ENCODE results near the gene SCNM1. TPM values are rescaled to one million over a fixed set of nuclear protein-coding genes. Genes with fewer than 3 reads are reported as not detected.

The SCNM1 gene
- total RNA-seq, 1 experiment from 2014 or later, result 34.1 TPM

GRCh38 chr1:151147665-151148064, 18.3 kb upstream of the SCNM1 start:
- peaks cover 8 to 17% of the 10 kb centered on the region in 2 experiments; a peak in 3 of 4 replicates for H3K4me1 ChIP-seq (ENCODE audit: control insufficient read depth in 1 of 2, insufficient read depth in 2 of 2, low read length in 2 of 2)
- no peaks in the 10 kb centered on the region for H3K9me2 ChIP-seq (ENCODE audit: insufficient read depth)
- CTCF ChIA-PET, result interaction anchor here (1.7 kb wide), 1 partner anchor 48 kb away, joined by 7 read pairs; no protein-coding TSS in a partner anchor
- no TSS peak for BruUV-seq (replicated peaks)
- H3K9me3 ChIP-seq (ENCODE audit: control insufficient read depth in 1 of 2, insufficient read depth in 1 of 2, low read depth in 1 of 2, low read length in 2 of 2), result no peaks in the 10 kb centered on the region
- no peak overlapping the region for H3K4me2 ChIP-seq (ENCODE audit: low read length)
- no peak overlapping the region for H3K4me3 ChIP-seq (replicated peaks in 1 of 2; ENCODE audit: low read depth in 1 of 2, low read length in 2 of 2)
- ATAC-seq (no peak), DNase-seq (ENCODE audit: low read depth, low spot score) (no peak)
- no peak overlapping the region for H2AFZ ChIP-seq (ENCODE audit: low read depth, low read length, poor library complexity, severe bottlenecking)
- POLR2A ChIA-PET, result no interaction called here
- H3K9ac ChIP-seq (ENCODE audit: low read length), result no peak overlapping the region
- no peaks in the 10 kb centered on the region for H3K27me3 ChIP-seq (ENCODE audit: insufficient read depth, low read length)
- H3K27ac ChIP-seq (ENCODE audit: low read depth, low read length), result no peak overlapping the region
- TF ChIP-seq ZNF274 (IDR thresholded peaks at IDR 0.05; ENCODE audit: low read depth, low read length), result no peak
- TF ChIP-seq JUND (IDR thresholded peaks at IDR 0.05), result no peak
- no peak for TF ChIP-seq POLR2AphosphoS5 (IDR thresholded peaks at IDR 0.05; ENCODE audit: low read depth, low read length)
- TF ChIP-seq, protein P1, sequence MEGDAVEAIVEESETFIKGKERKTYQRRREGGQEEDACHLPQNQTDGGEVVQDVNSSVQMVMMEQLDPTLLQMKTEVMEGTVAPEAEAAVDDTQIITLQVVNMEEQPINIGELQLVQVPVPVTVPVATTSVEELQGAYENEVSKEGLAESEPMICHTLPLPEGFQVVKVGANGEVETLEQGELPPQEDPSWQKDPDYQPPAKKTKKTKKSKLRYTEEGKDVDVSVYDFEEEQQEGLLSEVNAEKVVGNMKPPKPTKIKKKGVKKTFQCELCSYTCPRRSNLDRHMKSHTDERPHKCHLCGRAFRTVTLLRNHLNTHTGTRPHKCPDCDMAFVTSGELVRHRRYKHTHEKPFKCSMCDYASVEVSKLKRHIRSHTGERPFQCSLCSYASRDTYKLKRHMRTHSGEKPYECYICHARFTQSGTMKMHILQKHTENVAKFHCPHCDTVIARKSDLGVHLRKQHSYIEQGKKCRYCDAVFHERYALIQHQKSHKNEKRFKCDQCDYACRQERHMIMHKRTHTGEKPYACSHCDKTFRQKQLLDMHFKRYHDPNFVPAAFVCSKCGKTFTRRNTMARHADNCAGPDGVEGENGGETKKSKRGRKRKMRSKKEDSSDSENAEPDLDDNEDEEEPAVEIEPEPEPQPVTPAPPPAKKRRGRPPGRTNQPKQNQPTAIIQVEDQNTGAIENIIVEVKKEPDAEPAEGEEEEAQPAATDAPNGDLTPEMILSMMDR (IDR thresholded peaks at IDR 0.05 in 2 of 3, conservative IDR thresholded peaks at IDR 0.05 in 1 of 3; ENCODE audit: borderline replicate concordance in 1 of 3, insufficient read depth in 1 of 3, low read depth in 2 of 3, low read length in 2 of 3), result no peak
- TF ChIP-seq SIN3A (IDR thresholded peaks at IDR 0.05; ENCODE audit: low read depth), result no peak
- no peak for TF ChIP-seq RAD21 (IDR thresholded peaks at IDR 0.05; ENCODE audit: low read depth)
- TF ChIP-seq ATF3 (IDR thresholded peaks at IDR 0.05), result no peak
- no peak for TF ChIP-seq TCF7L2 (IDR thresholded peaks at IDR 0.05; ENCODE audit: borderline replicate concordance, extremely low read depth, insufficient read depth, insufficient read length)
- no peak for TF ChIP-seq EGR1 (IDR thresholded peaks at IDR 0.05; ENCODE audit: low read depth)
- no peak for TF ChIP-seq POLR2A (IDR thresholded peaks at IDR 0.05; ENCODE audit: borderline replicate concordance, extremely low read depth, insufficient read depth, insufficient read length)
- TF ChIP-seq ZFX (IDR thresholded peaks at IDR 0.05), result no peak
- TF ChIP-seq, protein P2, sequence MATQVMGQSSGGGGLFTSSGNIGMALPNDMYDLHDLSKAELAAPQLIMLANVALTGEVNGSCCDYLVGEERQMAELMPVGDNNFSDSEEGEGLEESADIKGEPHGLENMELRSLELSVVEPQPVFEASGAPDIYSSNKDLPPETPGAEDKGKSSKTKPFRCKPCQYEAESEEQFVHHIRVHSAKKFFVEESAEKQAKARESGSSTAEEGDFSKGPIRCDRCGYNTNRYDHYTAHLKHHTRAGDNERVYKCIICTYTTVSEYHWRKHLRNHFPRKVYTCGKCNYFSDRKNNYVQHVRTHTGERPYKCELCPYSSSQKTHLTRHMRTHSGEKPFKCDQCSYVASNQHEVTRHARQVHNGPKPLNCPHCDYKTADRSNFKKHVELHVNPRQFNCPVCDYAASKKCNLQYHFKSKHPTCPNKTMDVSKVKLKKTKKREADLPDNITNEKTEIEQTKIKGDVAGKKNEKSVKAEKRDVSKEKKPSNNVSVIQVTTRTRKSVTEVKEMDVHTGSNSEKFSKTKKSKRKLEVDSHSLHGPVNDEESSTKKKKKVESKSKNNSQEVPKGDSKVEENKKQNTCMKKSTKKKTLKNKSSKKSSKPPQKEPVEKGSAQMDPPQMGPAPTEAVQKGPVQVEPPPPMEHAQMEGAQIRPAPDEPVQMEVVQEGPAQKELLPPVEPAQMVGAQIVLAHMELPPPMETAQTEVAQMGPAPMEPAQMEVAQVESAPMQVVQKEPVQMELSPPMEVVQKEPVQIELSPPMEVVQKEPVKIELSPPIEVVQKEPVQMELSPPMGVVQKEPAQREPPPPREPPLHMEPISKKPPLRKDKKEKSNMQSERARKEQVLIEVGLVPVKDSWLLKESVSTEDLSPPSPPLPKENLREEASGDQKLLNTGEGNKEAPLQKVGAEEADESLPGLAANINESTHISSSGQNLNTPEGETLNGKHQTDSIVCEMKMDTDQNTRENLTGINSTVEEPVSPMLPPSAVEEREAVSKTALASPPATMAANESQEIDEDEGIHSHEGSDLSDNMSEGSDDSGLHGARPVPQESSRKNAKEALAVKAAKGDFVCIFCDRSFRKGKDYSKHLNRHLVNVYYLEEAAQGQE (IDR thresholded peaks at IDR 0.05; ENCODE audit: low read depth), result no peak
- TF ChIP-seq EZH2phosphoT487 (IDR thresholded peaks at IDR 0.05; ENCODE audit: borderline replicate concordance), result no peak
- TF ChIP-seq CEBPB (IDR thresholded peaks at IDR 0.05; ENCODE audit: low read depth), result no peak
- no peak for TF ChIP-seq ELF1 (IDR thresholded peaks at IDR 0.05; ENCODE audit: borderline replicate concordance, low read depth)
- TF ChIP-seq YY1 (IDR thresholded peaks at IDR 0.05; ENCODE audit: extremely low read depth, insufficient replicate concordance, low read depth, low read length), result no peak
- intact Hi-C loops (cut with micrococcal nuclease), result no loop called here
- H3K79me2 ChIP-seq (ENCODE audit: insufficient read depth, low read length), result no peaks in the 10 kb centered on the region
- no peaks in the 10 kb centered on the region for H3K36me3 ChIP-seq (ENCODE audit: control insufficient read depth in 1 of 2, insufficient read depth in 2 of 2, low read length in 2 of 2)
- RAD21 ChIA-PET (ENCODE audit: low non-redundant PET in 1 of 2, low total read pairs in 2 of 2, uncharacterized antibody in 2 of 2, unreplicated experiment in 2 of 2), result no interaction called here
- no peaks in the 10 kb centered on the region for H4K20me1 ChIP-seq (ENCODE audit: insufficient read depth)
